ENCODE measurements around the gene POLR1A. TPM values are rescaled to one million over a fixed set of nuclear protein-coding genes. Genes with fewer than 3 reads are reported as not detected.

Gene POLR1A
- polyA plus RNA-seq, 2 of the 4 experiments (the other 2 are of a cell fraction), result 22.8 to 55.7 TPM

GRCh38 chr2:85998071-85998991 is 107.4 kb downstream of the POLR1A start:
- DNase-seq (ENCODE audit: low read depth in 1 of 2, low spot score in 1 of 2) (no peak), ATAC-seq (peak in 1 of 2 experiments; percentile 54; a peak in 3 of 6 replicates), FAIRE-seq (no peak)
- POLR2A ChIA-PET, result no interaction called here
- Histone ChIP-seq H3K27ac (peak overlapping the region in 1 of 2 experiments; percentile 60; a peak in 3 of 6 replicates), H3K4me3 (no peak overlapping the region), H3K4me1 (peaks cover 40% of the 10 kb centered on the region), H3K4me2 (peak overlapping the region; percentile 17; the same call in 1 of the 3 replicates), H3K9me3 (no peaks in the 10 kb centered on the region)
- TF ChIP-seq ELK1 (IDR thresholded peaks at IDR 0.05; ENCODE audit: low read depth, low read length) (no peak), E2F6 (IDR thresholded peaks at IDR 0.05; ENCODE audit: borderline replicate concordance, low read depth) (no peak), JUN (IDR thresholded peaks at IDR 0.05) (no peak), CTCF (IDR thresholded peaks at IDR 0.05) (no peak), HEYL (CRISPR knock-in tag; IDR thresholded peaks at IDR 0.05) (no peak), FOXS1 (CRISPR knock-in tag; IDR thresholded peaks at IDR 0.05) (no peak), HOXA7 (CRISPR knock-in tag; IDR thresholded peaks at IDR 0.05) (no peak), RAD21 (conservative IDR thresholded peaks at IDR 0.05 in 1 of 2, IDR thresholded peaks at IDR 0.05 in 1 of 2) (no peak), RFX5 (IDR thresholded peaks at IDR 0.05) (no peak), MYC (IDR thresholded peaks at IDR 0.05; ENCODE audit: borderline replicate concordance, low read length) (no peak), CHD4 (IDR thresholded peaks at IDR 0.05; ENCODE audit: borderline replicate concordance) (no peak), ZNF302 (CRISPR knock-in tag; IDR thresholded peaks at IDR 0.05) (no peak), EHF (CRISPR knock-in tag; IDR thresholded peaks at IDR 0.05) (no peak)
- WGBS (ENCODE audit: missing lambda C conversion rate), result 75% methylated on average over 18 of the region's 18 CpGs
- CTCF ChIA-PET, result interaction anchor here (0.6 to 4.8 kb wide), 3 partner anchors 81 to 126 kb away, joined by 3 to 23 read pairs (median 18); partner anchors contain the start of gene ST3GAL5

GRCh38 chr2:85997017-85997970 is 108.4 kb downstream of the POLR1A start:
- peak overlapping the region in 1 of 2 experiments; percentile 60; a peak in 3 of 6 replicates for H3K27ac ChIP-seq
- no peak overlapping the region for H3K4me2 ChIP-seq
- POLR2A ChIA-PET, result interaction anchor here (1.6 kb wide), 1 partner anchor 61 kb away, joined by 4 read pairs; no protein-coding TSS in a partner anchor
- no peak for DNase-seq (ENCODE audit: low read depth in 1 of 2, low spot score in 1 of 2)
- no peak for FAIRE-seq
- TF ChIP-seq RARB (CRISPR knock-in tag; IDR thresholded peaks at IDR 0.05) (no peak), RCOR1 (IDR thresholded peaks at IDR 0.05; ENCODE audit: low read depth, low read length) (no peak), TP53 (CRISPR knock-in tag; IDR thresholded peaks at IDR 0.05) (no peak), MAFK (IDR thresholded peaks at IDR 0.05; ENCODE audit: partially characterized antibody) (no peak), ZFP36 (IDR thresholded peaks at IDR 0.05; ENCODE audit: borderline replicate concordance, partially characterized antibody) (no peak)
- 84% methylated on average over 5 of the region's 7 CpGs for whole genome bisulfite sequencing (ENCODE audit: missing lambda C conversion rate)
- H3K4me1 ChIP-seq, result peaks cover 40% of the 10 kb centered on the region
- CTCF ChIA-PET, result interaction anchor here (1.0 to 4.8 kb wide), 6 partner anchors 8 to 183 kb away, joined by 3 to 23 read pairs (median 4); partner anchors contain the start of gene ST3GAL5
- H3K4me3 ChIP-seq, result no peak overlapping the region
- ATAC-seq, result no peak
- H3K9me3 ChIP-seq, result no peaks in the 10 kb centered on the region

All from A549 (cell line).